CD4-positive, alpha-beta T cell treated with Interleukin-6 for 4 hours (primary cell): ENCODE measurements around the gene ADAMTS14.
"Not testable (repeated sequence)": the region's sequence is repeated elsewhere in the genome, so short reads cannot be mapped to it uniquely, and the experiment has no call there.

Experiments used
- DNase-seq: peaks from one replicate; pipeline ENCODE4 v3.0.0-alpha.2; 2020; ENCODE audit warnings: mixed read lengths

ADAMTS14 gene

DNA sequence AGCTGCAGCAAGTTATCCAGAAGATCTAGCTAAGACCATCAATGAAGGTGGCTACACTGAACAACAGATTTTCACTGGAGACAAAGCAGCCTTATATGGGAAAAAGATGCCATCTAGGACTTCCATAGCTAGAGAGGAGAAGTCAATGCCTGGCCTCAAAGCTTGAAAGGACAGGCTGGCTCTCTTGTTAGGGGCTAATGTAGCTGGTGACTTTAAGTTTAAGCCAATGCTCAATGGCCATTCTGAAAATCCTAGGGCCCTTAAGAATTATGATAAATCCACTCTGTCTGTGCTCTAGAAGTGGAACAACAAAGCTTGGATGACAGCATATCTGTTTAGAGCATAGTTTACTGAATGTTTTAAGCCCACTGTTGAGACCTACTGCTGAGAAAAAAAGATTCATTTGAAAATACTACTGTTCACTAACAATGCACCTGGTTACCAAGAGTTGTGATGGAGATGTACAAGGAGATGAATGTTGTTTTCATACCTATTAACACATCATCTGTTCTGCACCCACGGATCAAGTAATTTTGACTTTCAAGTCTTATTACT lies 13.6 kb upstream of the ADAMTS14 start:
- DNase-seq = no peak

GRCh38 chr10:70659306-70659705 lies 13.0 kb upstream of the ADAMTS14 start:
- no peak for DNase-seq

- DNase-seq = no peak
These were observed 11.6 kb upstream of the ADAMTS14 start for GRCh38 chr10:70660722-70661121.

DNA sequence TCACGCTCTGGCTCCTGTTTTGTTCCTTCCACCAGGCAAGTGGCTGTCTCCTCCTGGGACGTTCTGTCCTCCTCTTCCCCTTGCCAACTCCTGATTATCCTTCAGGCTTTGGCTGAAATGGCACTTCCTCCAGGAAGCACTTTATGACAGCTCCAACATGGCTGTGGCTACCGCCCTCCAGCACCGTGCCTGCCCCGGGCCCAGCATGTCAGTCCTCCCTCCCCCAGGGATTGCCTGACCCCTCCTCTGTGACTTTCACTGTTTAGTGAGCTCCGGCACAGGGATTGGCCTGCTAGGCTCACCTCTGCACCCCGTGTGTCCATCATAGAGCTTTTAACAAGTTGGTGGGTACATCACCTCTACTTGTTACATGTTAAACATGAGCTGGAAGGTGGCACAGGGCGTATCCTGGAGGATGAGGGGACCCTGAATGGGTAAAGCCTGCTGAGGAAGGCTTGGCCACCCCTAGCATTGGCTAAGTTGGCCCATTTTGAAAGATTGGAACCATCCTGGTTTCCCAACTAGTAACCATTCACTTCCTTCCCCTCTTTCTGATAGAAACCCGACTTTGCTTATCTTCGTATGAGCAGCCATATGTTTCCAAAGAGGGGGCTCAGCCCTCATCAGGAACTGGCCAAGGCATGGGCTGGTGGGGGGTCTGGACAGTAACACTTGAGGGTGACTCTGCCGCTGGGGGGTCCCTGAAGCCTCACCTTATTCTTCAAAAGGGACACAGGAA lies 10.5 kb upstream of the ADAMTS14 start:
- no peak for DNase-seq

GRCh38 chr10:70662362-70663220 lies 9.7 kb upstream of the ADAMTS14 start:
- no peak for DNase-seq

- DNase-seq = not testable (repeated sequence)
These were observed 8.6 kb upstream of the ADAMTS14 start for GRCh38 chr10:70663458-70664409.

- no peak for DNase-seq
These were observed 7.6 kb upstream of the ADAMTS14 start for GRCh38 chr10:70664702-70665195.

- no peak for DNase-seq
These were observed 5.1 kb upstream of the ADAMTS14 start for GRCh38 chr10:70666960-70667798.

DNA sequence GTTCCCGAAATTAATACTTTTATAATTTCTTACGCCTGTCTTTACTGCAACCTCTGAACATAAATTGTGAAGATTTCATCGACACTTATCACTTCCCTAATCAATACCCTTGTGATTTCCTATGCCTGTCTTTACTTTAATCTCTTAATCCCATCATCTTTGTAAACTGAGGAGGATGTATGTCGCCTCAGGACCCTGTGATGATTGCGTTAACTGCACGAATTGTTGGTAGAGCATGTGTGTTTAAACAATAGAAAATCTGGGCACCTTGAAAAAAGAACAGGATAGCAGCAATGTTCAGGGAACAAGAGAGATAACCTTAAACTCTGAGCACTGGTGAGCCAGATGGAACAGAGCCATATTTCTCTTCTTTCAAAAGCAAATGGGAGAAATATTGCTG lies 4.5 kb upstream of the ADAMTS14 start:
- DNase-seq = not testable (repeated sequence)

- no peak for DNase-seq
These were observed 3.8 kb upstream of the ADAMTS14 start for GRCh38 chr10:70668454-70668970.

DNA sequence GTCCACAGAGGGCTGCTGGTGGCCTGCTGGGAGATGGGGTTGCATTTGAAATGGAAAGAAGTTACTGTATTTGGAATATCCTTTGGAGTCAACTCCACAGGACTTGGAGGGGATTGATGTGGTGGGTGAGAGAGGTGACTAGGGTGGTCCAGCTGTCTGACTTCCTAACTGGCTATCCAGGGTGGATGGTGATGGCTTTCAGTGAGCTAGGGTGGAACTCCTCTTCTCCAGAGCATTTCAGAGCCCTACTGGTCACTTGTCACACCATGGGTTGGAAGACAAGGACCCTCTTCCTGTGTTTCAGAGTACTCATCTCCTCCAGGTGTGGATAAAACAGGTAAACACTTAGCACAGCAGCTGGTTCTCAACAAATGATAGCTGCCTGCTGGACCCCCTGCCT lies 3.3 kb upstream of the ADAMTS14 start:
- no peak for DNase-seq

- no peak for DNase-seq
These were observed 2.5 kb upstream of the ADAMTS14 start for GRCh38 chr10:70669732-70670317.

DNA sequence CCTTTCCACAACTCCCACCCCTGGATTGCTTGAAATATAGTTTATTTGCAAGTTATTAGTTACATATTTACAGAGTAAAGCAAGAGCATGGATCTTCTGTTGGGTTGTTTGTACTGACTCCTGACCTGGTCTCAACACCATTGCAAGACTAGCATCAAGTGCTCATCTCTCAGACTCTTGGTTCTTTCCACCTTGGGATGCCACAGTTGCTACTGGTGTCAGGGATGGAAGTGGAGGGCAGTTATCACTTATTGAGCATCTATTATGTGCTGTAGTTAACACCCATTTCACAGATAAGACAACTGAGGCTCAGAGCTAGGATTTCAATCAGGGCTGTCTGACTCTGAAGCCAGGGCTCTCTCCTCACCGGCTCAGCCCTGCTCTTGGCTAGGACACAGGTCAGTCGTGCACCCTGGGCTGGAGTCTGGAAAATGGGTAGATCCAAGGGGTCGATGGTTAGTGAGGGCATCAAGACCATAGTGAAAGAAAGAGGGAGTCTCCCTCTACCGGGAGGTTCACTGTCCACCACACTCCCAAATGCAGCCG lies 614 bp upstream of the ADAMTS14 start:
- no peak for DNase-seq

DNA sequence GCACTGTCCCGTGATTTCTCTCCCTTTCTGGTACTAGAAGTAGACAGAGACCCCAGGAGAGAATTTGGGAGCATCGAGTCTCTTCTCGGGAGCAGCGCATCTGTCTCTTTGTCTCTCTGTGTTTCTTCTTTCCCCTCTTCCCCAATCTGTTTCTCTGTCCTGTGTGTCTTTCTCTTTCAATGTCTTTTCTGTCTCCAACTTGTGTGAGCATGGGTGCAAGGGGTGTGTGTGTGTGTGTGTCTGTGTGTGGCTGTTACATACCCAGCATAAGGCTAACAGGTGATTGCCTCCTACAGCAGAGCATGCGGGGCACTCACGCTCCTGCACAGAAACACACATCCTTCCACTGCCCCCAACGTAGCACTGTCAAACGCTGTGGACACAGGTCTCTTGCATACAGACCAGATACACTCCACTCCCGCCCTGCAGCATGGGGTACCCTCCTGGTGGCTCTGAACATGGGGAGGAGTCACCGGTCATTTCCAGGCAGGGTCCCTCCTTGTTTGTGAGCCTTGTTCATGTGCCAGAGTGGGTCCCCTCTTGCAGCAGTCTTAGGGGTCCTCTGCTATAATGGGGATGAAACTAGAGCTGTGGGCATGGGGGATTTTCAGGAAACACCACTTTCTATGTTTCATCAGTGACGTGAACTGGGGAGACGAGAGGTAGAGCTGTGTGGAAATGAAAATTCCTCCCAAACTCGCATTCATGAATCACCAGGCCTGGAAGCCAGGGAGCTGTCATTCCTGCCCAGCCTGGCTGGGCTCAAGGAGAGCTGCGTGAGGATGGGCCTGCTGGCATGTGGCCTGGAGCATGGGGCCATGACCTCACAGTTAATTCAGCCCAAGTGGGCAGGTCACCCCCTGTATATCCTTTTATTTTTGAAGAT lies 980 bp downstream of the ADAMTS14 start:
- no peak for DNase-seq

GRCh38 chr10:70673929-70674559 lies 1.7 kb downstream of the ADAMTS14 start:
- DNase-seq = no peak

DNA sequence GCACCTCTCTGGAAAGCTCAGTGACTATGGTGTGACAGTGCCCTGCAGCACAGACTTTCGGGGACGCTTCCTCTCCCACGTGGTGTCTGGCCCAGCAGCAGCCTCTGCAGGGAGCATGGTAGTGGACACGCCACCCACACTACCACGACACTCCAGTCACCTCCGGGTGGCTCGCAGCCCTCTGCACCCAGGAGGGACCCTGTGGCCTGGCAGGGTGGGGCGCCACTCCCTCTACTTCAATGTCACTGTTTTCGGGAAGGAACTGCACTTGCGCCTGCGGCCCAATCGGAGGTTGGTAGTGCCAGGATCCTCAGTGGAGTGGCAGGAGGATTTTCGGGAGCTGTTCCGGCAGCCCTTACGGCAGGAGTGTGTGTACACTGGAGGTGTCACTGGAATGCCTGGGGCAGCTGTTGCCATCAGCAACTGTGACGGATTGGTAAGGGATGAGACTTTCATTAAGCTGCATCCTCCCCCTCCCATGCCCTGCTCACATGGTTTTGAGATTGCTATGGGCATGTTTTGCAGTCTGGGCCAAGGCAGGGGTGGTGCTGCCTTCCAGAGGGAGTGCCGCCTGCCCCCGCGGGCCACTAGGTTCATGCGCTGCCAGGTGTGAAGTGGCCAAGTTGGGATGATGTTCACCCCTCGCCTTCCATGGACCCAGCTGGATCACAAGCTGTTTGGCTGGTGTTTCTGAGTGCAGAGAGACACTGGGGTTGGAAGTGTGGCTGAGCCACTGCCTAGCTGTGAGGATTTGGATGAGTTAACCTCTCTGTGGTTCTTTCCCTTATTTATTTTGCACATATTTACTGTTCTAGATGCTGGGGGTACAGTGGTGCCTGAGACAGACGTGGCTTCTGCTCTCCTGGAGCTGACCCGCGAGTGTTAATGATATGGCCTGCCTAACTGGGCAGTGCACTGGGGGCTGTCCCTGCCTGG lies 2.5 kb downstream of the ADAMTS14 start:
- DNase-seq = no peak

DNA sequence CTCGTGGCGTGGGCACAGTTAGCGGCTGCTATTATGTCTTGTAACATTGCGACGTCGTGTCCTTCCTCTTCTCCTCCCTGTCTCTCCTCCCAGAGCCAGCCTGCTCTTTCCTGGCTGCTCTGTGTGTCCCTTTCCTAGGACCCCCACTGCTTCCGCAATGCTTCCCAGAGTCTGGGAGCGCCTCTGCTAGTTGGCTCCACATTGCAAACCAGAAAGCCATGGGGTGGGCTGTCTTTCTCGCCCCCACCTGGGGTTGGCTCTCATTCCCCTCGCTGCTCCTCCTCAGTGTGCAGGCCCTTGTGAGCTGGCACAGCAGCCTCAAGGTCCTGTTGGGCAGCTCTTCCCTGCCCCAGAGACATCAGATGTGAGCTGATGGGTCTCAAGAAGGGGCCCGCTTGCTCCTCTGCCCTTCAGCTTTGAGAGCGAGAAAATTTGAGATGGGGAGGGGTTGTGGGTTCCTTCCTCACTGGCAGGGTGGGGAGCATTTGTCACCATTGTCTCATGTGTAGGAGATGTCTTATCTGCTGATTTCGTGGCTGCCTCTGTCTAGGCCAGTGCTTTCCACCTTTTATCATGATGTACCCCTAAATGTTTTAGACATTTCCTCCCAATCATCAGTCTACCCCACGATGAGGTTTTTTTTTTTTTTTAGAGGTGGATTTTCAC lies 3.3 kb downstream of the ADAMTS14 start:
- DNase-seq = no peak
